Trophoblast cell (in vitro differentiated cells and primary cell): ENCODE results near the gene NAGS.
"Not testable (repeated sequence)": the region's sequence is repeated elsewhere in the genome, so short reads cannot be mapped to it uniquely, and the experiment has no call there.

Source experiments
- DNase-seq, 2 donors: peaks; one replicate each; pipeline ENCODE4 v3.0.0-alpha.2; 2016
- H2AFZ ChIP-seq: 2 replicates; pipeline ENCODE4 v1.6.1; 2013; ENCODE audit warnings: low read length, moderate library complexity, mild to moderate bottlenecking; ENCODE audit not compliant: insufficient read depth, poor library complexity
- H2AK5ac ChIP-seq: 2 replicates; pipeline ENCODE4 v1.6.1; 2013; ENCODE audit warnings: mild to moderate bottlenecking, low read length
- H2BK120ac ChIP-seq: 2 replicates; pipeline ENCODE4 v1.6.1; 2013; ENCODE audit warnings: low read length, mild to moderate bottlenecking, moderate library complexity; ENCODE audit not compliant: insufficient read depth, poor library complexity
- H2BK12ac ChIP-seq: 2 replicates; pipeline ENCODE4 v1.6.1; 2013; ENCODE audit warnings: mild to moderate bottlenecking, low read length, moderate library complexity
- H2BK5ac ChIP-seq: 2 replicates; pipeline ENCODE4 v1.6.1; 2013; ENCODE audit warnings: low read length, low read depth, moderate library complexity, mild to moderate bottlenecking; ENCODE audit not compliant: poor library complexity
- H3K14ac ChIP-seq: 2 replicates; pipeline ENCODE4 v1.6.1; 2013; ENCODE audit warnings: mild to moderate bottlenecking, low read length
- H3K18ac ChIP-seq: 2 replicates; pipeline ENCODE4 v1.6.1; 2013; ENCODE audit warnings: mild to moderate bottlenecking, low read length
- H3K23ac ChIP-seq: 2 replicates; pipeline ENCODE4 v1.6.1; 2013; ENCODE audit warnings: low read length
- H3K27ac ChIP-seq: 2 replicates; pipeline ENCODE4 v1.5.1; 2013; ENCODE audit warnings: low read depth, mild to moderate bottlenecking, inconsistent platforms, low read length, moderate library complexity
- H3K27me3 ChIP-seq: 2 replicates; pipeline ENCODE4 v1.6.1; 2013; ENCODE audit warnings: inconsistent platforms, mild to moderate bottlenecking, low read length, moderate library complexity; ENCODE audit not compliant: insufficient read depth
- H3K36me3 ChIP-seq, 2 experiments: 1 replicate in 1 of 2; 2 replicates in 1 of 2; pipeline ENCODE4 v1.6.1; 2013; ENCODE audit warnings: low read length in 2 of 2, mild to moderate bottlenecking in 2 of 2, moderate library complexity in 1 of 2; ENCODE audit not compliant: insufficient read depth in 2 of 2, control insufficient read depth in 1 of 2
- H3K4ac ChIP-seq: 2 replicates; pipeline ENCODE4 v1.6.1; 2013; ENCODE audit warnings: low read depth, mild to moderate bottlenecking, low read length, moderate library complexity
- H3K4me1 ChIP-seq, 2 experiments: 1 replicate in 1 of 2; 2 replicates in 1 of 2; pipeline ENCODE4 v1.6.1; 2013; ENCODE audit warnings: low read length in 2 of 2, mild to moderate bottlenecking in 2 of 2, moderate library complexity in 1 of 2; ENCODE audit not compliant: insufficient read depth in 2 of 2, control insufficient read depth in 1 of 2
- H3K4me2 ChIP-seq: 2 replicates; pipeline ENCODE4 v1.6.1; 2013; ENCODE audit warnings: inconsistent platforms, mild to moderate bottlenecking, low read length, moderate library complexity
- H3K4me3 ChIP-seq: 2 replicates; pipeline ENCODE4 v1.5.1; 2013; ENCODE audit warnings: mild to moderate bottlenecking, low read depth, low read length, inconsistent platforms
- H3K79me1 ChIP-seq: one replicate; pipeline ENCODE4 v1.6.1; 2013; ENCODE audit warnings: low read length
- H3K79me2 ChIP-seq: 2 replicates; pipeline ENCODE4 v1.6.1; 2013; ENCODE audit warnings: low read length, mild to moderate bottlenecking; ENCODE audit not compliant: control insufficient read depth, insufficient read depth, poor library complexity
- H3K9ac ChIP-seq: 2 replicates; pipeline ENCODE4 v1.6.1; 2013; ENCODE audit warnings: mild to moderate bottlenecking, low read length
- H3K9me3 ChIP-seq: 2 replicates; pipeline ENCODE4 v1.6.1; 2013; ENCODE audit warnings: low read depth, mild to moderate bottlenecking, control low read depth, inconsistent platforms, low read length; ENCODE audit not compliant: insufficient read depth
- H4K12ac ChIP-seq: 2 replicates; pipeline ENCODE4 v1.6.1; 2013; ENCODE audit warnings: low read depth, mild to moderate bottlenecking, low read length, moderate library complexity
- H4K8ac ChIP-seq: 2 replicates; pipeline ENCODE4 v1.6.1; 2013; ENCODE audit warnings: low read depth, mild to moderate bottlenecking, low read length, moderate library complexity
- H4K91ac ChIP-seq: one replicate; pipeline ENCODE4 v1.6.1; 2013; ENCODE audit warnings: low read depth, mild to moderate bottlenecking, low read length, moderate library complexity
- WGBS: extraction: QIAGEN DNeasy Blood & Tissue Kit; methylation state at CpG from one replicate; pipeline ENCODE4 v1.1.7; 2013; ENCODE audit warnings: missing lambda C conversion rate; ENCODE audit not compliant: insufficient read length, insufficient coverage; ENCODE audit errors: extremely low coverage; 5-methylcytosine and 5-hydroxymethylcytosine counted together

Gene NAGS

GRCh38 chr17:44014133-44014436 is 9.7 kb downstream of the NAGS start:
- Histone ChIP-seq H4K8ac (peak overlapping the region; percentile 95), H3K4me2 (peak overlapping the region; percentile 91), H3K18ac (peak overlapping the region; percentile 92), H3K9me3 (no peaks in the 10 kb centered on the region), H4K91ac (peak overlapping the region; percentile 91), H3K4ac (peak overlapping the region; percentile 59), H3K27me3 (no peaks in the 10 kb centered on the region), H3K14ac (peak overlapping the region; percentile 92), H3K79me1 (peaks cover 5% of the 10 kb centered on the region), H2BK120ac (peak overlapping the region; percentile 73), H3K79me2 (peaks cover 7% of the 10 kb centered on the region), H2AFZ (no peak overlapping the region), H2BK5ac (no peak overlapping the region), H3K23ac (no peak overlapping the region), H3K4me1 (peaks cover 0 to 4% of the 10 kb centered on the region in 2 experiments), H2AK5ac (peak overlapping the region; percentile 44), H3K9ac (peak overlapping the region; percentile 98), H2BK12ac (no peak overlapping the region), H4K12ac (peak overlapping the region; percentile 87), H3K36me3 (peaks cover 11 to 13% of the 10 kb centered on the region in 2 experiments), H3K27ac (no peak overlapping the region), H3K4me3 (peak overlapping the region; percentile 96)
- no CpG with 5 or more reads among the region's 12 CpGs for WGBS
- DNase-seq = no peak

DNA sequence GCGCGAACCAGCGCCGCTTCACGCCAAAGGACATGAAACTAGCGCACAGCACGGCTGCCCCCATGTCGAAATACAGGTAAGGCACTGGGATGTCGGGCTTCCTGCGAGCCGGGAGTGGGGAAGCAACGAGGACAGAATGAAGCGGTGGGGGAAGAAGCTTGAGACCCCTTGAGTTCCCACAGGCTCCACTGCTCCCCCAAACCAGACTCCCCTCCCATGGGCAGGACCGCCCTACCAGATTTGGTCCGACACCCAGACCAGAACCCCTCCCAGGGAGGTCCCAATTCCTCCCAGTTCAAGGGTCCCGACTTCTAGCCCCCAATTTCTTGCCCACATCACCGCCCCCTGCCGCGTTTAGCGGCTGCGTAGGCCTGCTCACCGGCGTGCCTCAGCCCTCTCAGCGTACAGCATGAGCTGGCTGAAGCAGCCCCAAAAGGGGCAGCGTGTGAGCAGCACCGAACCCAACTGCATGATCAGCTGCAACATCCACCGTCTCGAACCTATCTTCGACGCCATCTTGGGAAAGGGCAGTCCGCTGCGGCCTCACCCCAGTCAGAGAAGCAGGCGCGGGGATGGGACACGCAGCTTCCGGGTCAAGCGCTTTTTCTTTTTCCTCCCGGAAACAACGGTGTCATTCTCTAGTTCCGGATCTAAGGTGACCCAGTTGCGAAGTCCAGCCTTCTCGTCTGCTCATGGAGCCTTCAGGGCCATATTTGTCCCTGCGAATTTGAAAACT is 10.2 kb downstream of the NAGS start, which contains the start of gene TMEM101:
Gene TMEM101, minus strand, starts transcription at position 527 of the 736 bp plus-strand sequence. Its CDS starts 11 bp downstream, at position 516.
- WGBS = no CpG with 5 or more reads among the region's 43 CpGs
- peak within 1 kb of the TSS; percentile 38 for H2BK5ac ChIP-seq

GRCh38 chr17:44021227-44021626 is 16.8 kb downstream of the NAGS start:
- H3K79me2 ChIP-seq, H2AFZ ChIP-seq, H3K23ac ChIP-seq, H3K9ac ChIP-seq, H3K4me1 ChIP-seq, H3K4me2 ChIP-seq, H3K79me1 ChIP-seq, H3K4me3 ChIP-seq, H2AK5ac ChIP-seq, H3K4ac ChIP-seq, H4K12ac ChIP-seq, DNase-seq, H4K91ac ChIP-seq, H3K18ac ChIP-seq, H3K9me3 ChIP-seq, H3K27ac ChIP-seq, H2BK120ac ChIP-seq, H3K14ac ChIP-seq, H4K8ac ChIP-seq, H2BK5ac ChIP-seq, H3K27me3 ChIP-seq, H2BK12ac ChIP-seq: not testable (repeated sequence)
- WGBS = no CpG with 5 or more reads among the region's 7 CpGs
- peaks cover 20 to 27% of the 10 kb centered on the region in 2 experiments for H3K36me3 ChIP-seq

More for the DNA sequence above, 10.2 kb downstream of the NAGS start, which contains the start of gene TMEM101:
- Histone ChIP-seq H3K79me1 (peaks cover 5% of the 10 kb centered on the region), H4K12ac (peak within 1 kb of the TSS; percentile 87), H2AK5ac (peak within 1 kb of the TSS; percentile 44), H4K8ac (peak within 1 kb of the TSS; percentile 95), H3K9ac (peak within 1 kb of the TSS; percentile 98), H2AFZ (peak within 1 kb of the TSS; percentile 87), H3K9me3 (no peaks in the 10 kb centered on the region), H3K18ac (peak within 1 kb of the TSS; percentile 92), H2BK12ac (no peak within 1 kb of the TSS), H3K27ac (peak within 1 kb of the TSS; percentile 77), H3K79me2 (peaks cover 7% of the 10 kb centered on the region), H3K4ac (peak within 1 kb of the TSS; percentile 59), H3K4me2 (peak within 1 kb of the TSS; percentile 91), H3K36me3 (peaks cover 10 to 11% of the 10 kb centered on the region in 2 experiments), H3K4me1 (peaks cover 0 to 4% of the 10 kb centered on the region in 2 experiments), H3K4me3 (peak within 1 kb of the TSS; percentile 96), H2BK120ac (peak within 1 kb of the TSS; percentile 73), H4K91ac (peak within 1 kb of the TSS; percentile 91), H3K23ac (no peak within 1 kb of the TSS), H3K14ac (peak within 1 kb of the TSS; percentile 92), H3K27me3 (no peaks in the 10 kb centered on the region)
- peak; percentile 88 to 96 for DNase-seq

DNA sequence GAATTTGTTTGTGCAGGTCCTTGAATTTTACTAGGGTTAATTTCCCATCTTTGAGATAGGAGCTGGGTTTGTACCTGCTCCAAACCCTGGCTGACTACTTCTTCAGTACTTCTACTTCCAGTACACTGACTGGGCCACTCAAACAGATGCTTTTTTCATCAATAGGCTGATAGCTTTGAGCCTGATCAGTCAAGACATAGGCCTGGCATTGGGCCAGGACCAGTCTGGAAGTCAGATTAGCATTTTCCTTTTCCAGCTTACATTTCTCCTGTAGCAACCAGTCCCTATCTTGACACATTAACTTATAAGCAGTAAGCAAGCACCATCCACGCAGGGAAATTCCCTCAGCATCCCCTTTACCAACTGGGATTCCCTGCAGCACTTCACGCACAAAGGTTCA is 17.8 kb downstream of the NAGS start:
- no peak overlapping the region for H4K91ac ChIP-seq
- H3K4ac ChIP-seq = no peak overlapping the region
- no peaks in the 10 kb centered on the region for H3K79me1 ChIP-seq
- no peak overlapping the region for H3K9ac ChIP-seq
- no peak overlapping the region for H2BK12ac ChIP-seq
- no peak overlapping the region for H3K27ac ChIP-seq
- H2AFZ ChIP-seq = no peak overlapping the region
- H3K4me3 ChIP-seq = no peak overlapping the region
- H3K14ac ChIP-seq = no peak overlapping the region
- no peak overlapping the region for H3K23ac ChIP-seq
- no peak overlapping the region for H2BK120ac ChIP-seq
- no peak for DNase-seq
- H3K36me3 ChIP-seq = peaks cover 20 to 27% of the 10 kb centered on the region in 2 experiments
- no peaks in the 10 kb centered on the region for H3K27me3 ChIP-seq
- no peak overlapping the region for H4K8ac ChIP-seq
- no peak overlapping the region for H2BK5ac ChIP-seq
- H3K79me2 ChIP-seq = no peaks in the 10 kb centered on the region
- H3K18ac ChIP-seq = no peak overlapping the region
- no CpG with 5 or more reads among the region's 2 CpGs for WGBS
- H3K4me2 ChIP-seq = no peak overlapping the region
- H3K4me1 ChIP-seq = no peaks in the 10 kb centered on the region
- H3K9me3 ChIP-seq = no peaks in the 10 kb centered on the region
- no peak overlapping the region for H2AK5ac ChIP-seq
- no peak overlapping the region for H4K12ac ChIP-seq
